ENCODE results near the gene DCHS2.

The DCHS2 gene

DNA sequence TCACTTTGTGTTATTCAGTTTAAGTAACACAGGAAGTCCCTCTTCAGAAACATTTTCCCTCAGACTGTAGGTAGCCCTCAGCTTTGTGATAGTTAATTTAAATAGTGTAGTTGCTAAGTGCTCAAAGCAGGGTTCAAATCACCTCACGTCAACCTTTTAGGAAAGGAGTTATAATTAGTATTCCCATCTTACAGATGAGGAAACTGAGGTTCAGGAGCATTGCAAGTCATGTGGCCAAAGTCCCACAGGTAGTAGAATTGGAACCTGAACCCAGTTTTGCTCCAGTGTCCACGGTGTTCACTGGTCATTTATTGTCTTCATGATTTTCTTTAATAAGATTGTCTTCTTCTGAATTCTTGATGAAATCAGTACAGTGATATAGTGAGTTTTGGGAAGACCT lies 4.3 kb upstream of the DCHS2 start:
- DNase-seq (ENCODE audit: low read depth, low spot score) = no peak
- no peak overlapping the region for H3K4me3 ChIP-seq (ENCODE audit: low read length)

DNA sequence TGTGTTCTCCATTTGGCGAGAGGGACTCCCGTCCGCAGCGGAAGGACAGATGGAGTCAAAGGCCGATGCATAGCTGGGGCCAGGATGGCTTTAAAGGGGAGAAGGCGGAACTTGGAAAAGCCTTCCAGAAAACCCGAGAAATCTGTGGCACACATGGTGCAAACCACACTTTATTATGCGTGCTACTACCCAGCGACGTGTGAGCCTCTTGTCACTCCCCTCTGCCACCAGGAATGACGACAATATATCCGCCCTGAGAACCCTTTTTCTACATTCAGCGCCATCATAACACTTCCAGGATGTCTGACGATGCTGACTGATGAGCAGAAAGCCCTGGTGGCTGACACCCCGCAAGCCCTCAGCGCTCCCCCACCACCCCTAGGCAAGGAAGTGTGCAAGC lies 689 bp upstream of the DCHS2 start:
- H3K4me3 ChIP-seq (ENCODE audit: low read length) = no peak overlapping the region
- DNase-seq (ENCODE audit: low read depth, low spot score) = no peak

DNA sequence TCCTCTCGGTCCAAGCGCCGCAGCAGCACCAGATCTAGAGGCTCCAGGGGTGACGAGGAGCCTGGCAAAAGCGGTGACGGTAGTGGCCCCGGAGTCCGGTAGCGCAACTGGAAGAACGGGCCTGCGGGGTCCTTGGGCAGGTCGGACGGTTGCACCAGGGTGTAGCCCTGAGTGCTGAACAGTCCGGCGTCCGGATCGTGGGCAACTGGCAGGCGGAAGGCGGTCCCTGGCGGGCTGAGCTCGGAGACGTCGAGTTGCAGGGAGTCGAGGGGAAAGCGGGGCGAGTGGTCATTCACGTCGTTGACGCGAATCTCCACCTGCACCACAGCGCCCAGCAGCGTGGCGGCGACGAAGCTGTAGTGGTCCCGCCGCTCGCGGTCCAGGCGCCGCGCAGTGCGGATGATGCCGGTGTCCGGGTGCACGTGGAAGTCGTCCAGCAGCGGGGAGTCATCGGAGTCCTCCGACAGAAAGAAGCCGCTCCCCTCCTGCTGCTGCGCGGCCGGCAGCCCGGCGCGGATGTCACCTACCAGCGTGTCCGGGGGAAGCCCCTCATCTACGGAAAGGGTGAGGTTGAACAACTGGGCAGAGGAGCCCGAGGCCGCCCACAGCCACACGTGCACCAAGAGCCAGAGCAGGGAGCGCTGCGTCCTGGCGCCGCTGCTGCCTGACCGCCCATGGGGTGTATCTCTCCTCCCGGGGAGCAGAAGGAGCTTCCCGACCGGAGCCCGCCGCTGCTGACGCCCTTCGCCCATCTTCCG lies 837 bp downstream of the DCHS2 start:
- H3K4me3 ChIP-seq (ENCODE audit: low read length) = no peak overlapping the region
- DNase-seq (ENCODE audit: low read depth, low spot score) = no peak

GRCh38 chr4:154490234-154490582 lies 1.4 kb downstream of the DCHS2 start:
- DNase-seq (ENCODE audit: low read depth, low spot score) = no peak
- H3K4me3 ChIP-seq (ENCODE audit: low read length) = no peak overlapping the region

- no peak overlapping the region for H3K4me3 ChIP-seq (ENCODE audit: low read length)
- no peak for DNase-seq (ENCODE audit: low read depth, low spot score)
Measured at GRCh38 chr4:154489558-154490233, 1.9 kb downstream of the DCHS2 start.

DNA sequence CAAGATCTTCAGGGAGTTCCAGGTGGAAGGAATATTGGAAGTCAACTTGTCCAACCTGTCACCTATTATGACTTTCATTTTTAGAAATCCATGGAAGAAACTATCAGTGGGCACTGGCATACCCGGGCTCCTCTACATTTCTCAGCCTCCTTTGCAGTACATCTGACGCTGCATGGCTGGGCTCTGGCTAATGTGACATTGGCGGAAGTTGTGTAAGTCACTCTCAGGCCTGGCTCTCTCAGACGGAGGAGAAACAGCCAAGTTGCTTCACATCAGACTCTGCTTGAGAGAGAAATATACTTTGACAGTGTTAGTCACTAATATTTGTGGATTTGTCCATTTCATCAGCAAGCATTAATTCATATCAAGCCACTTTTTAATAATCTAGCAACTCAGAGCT lies 4.5 kb downstream of the DCHS2 start:
- H3K4me3 ChIP-seq (ENCODE audit: low read length) = no peak overlapping the region
- no peak for DNase-seq (ENCODE audit: low read depth, low spot score)

DNA sequence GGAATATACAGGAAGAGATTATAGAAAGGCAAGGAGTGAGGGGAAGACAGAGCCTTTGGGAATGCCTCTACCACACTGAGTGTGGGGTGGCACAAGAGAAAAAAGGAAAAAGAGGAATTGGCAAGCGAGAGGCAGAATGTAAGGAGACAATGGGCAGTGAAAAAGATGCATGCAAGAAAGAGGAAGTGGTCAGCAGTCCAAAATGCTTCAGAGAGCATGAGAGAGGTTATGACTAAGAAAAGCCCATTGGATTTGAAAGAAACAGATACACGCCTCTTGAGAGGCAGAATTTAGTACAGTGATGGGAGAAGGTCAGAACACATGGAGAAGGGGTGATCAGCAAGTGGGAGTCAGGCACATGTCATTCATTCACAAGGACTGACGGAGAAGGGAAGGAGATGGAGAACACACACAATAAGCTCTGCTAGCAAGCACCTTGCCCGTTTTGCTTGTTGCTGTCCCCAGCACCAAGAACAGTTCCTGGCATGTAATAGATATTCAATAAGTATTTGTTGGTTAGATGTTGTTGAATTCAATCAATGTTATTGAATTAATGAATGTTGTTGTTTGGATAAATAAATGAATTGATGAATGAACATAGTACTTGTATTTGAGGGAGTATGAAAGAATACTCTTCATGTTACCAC lies 6.3 kb downstream of the DCHS2 start:
- DNase-seq (ENCODE audit: low read depth, low spot score) = no peak
- no peak overlapping the region for H3K4me3 ChIP-seq (ENCODE audit: low read length)

- no peak overlapping the region for H3K4me3 ChIP-seq (ENCODE audit: low read length)
Measured at GRCh38 chr4:154478547-154478946, 13.1 kb downstream of the DCHS2 start.

DNA sequence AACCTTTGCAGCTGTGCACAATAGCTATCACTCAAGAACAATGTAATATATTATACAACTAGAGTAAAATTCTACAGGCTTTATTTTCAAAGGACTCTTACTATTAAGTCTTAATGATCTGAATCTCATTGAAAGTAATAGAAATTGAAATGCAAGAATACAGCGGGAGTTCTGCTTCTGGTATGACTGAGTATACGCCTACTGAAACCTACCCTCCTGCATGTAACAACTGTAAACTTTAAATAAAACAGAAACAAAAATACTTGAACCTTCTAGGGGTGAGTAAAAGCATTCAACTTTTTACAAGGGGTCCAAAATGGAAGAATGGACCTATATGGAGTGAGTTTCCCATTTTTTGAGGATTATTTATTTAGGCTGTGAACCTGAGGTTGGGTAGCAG lies 13.5 kb downstream of the DCHS2 start:
- no peak for DNase-seq (ENCODE audit: low read depth, low spot score)
- H3K4me3 ChIP-seq (ENCODE audit: low read length) = no peak overlapping the region

More at GRCh38 chr4:154478547-154478946, 13.1 kb downstream of the DCHS2 start:
- no peak for DNase-seq (ENCODE audit: low read depth, low spot score)

DNA sequence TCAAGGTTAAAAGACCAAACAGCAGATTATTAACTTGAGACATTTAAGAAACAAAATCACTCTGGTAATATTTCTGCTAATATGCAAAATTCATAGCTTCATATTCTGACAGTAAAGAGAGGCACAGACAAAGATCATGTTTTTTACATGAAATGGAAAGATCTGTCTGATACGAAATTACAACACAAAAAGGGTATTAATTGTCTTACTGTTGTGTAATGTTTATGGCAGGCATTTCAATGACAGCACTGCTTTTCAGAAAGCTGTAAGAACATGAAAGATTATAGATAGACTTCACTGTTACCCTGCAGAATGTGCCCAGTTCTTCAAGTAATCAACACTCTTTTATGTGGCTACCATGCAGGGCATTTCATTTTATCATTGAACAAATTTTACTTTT lies 15.4 kb downstream of the DCHS2 start:
- DNase-seq (ENCODE audit: low read depth, low spot score) = no peak
- H3K4me3 ChIP-seq (ENCODE audit: low read length) = no peak overlapping the region

DNA sequence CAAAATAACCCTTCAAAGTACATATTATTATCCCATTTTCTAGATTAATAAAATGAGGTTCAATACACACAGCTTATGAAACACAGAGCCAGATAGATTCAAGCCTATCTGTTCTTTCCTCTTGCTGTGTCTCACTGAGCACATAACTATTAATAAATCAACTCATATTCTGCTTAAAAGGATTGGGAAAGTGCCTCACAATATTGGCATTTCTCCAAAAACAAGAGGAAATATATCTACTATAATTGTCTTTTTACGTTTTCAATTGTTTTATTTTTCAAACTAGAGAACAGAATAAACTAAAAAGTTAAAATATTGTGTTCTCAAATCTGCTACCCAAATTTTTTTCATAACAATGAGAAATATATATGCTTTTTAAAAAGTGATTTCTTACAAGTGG lies 15.8 kb downstream of the DCHS2 start:
- no peak for DNase-seq (ENCODE audit: low read depth, low spot score)
- no peak overlapping the region for H3K4me3 ChIP-seq (ENCODE audit: low read length)

- no peak overlapping the region for H3K4me3 ChIP-seq (ENCODE audit: low read length)
- DNase-seq (ENCODE audit: low read depth, low spot score) = no peak
Measured at GRCh38 chr4:154473497-154473896, 18.1 kb downstream of the DCHS2 start.

- DNase-seq (ENCODE audit: low read depth, low spot score) = no peak
- H3K4me3 ChIP-seq (ENCODE audit: low read length) = no peak overlapping the region
Measured at GRCh38 chr4:154472858-154473257, 18.7 kb downstream of the DCHS2 start.

DNA sequence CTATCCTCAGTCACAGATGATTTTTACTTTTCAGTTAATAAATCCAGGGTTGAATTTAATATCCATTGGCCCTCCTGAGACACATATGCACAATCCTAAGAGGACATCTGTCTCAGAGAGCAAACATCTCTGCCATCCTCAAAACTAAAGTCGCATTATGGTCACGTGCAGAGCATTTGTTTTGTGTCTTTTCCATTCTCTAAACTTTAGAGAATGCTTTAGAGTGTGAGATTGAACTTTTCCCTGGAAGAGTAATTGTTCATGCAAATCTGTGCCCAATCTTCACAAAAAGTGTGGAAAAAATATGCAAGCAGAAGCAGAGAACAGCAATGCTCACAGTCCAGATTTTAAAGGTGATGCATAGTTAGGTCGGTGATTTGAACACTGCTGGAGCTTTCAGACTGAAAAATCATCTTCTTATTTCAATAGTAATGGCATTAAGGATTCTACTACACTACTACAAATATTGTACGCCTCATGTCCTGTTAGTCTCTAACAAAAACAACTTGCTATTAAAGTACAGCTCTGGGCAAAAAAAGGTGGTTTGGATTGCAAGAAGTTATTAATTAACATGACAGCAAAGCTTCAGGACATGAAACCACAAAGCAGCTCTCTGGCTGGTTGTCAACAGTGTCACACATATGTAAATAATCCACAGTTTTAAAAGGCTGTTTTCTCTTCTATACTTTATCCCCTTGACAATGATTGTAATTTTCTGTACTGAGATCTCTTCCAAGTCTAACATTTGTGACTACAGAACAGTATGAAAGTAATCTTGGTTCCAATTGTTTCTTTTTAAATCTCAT lies 19.9 kb downstream of the DCHS2 start:
- no peak overlapping the region for H3K4me3 ChIP-seq (ENCODE audit: low read length)
- DNase-seq (ENCODE audit: low read depth, low spot score) = no peak

DNA sequence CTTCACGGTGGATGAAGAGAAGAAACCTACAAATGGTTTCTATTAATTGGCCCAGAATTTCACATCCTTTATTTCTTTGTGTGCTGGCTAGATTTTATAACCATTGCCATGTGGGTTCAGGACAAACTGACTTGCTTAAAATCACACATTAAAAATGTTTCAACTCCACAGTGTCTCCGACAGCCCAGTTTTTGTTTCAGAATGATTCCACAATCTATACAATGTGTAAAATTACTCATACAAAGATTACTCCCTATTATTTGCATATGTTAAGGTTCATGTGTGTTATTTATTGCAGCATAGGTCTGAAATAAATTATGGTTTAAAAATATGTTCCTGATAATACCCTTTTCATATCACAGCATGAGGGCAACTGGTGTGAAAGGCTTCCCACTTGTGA lies 20.6 kb downstream of the DCHS2 start:
- DNase-seq (ENCODE audit: low read depth, low spot score) = no peak

GRCh38 chr4:154467886-154468285 lies 23.7 kb downstream of the DCHS2 start:
- H3K4me3 ChIP-seq (ENCODE audit: low read length) = no peak overlapping the region
- DNase-seq (ENCODE audit: low read depth, low spot score) = no peak

More for the DNA sequence above, 20.6 kb downstream of the DCHS2 start:
- no peak overlapping the region for H3K4me3 ChIP-seq (ENCODE audit: low read length)

- no peak for DNase-seq (ENCODE audit: low read depth, low spot score)
Measured at GRCh38 chr4:154466336-154466735, 25.3 kb downstream of the DCHS2 start.

GRCh38 chr4:154465085-154465484 lies 26.5 kb downstream of the DCHS2 start:
- no peak for DNase-seq (ENCODE audit: low read depth, low spot score)
- no peak overlapping the region for H3K4me3 ChIP-seq (ENCODE audit: low read length)

More at GRCh38 chr4:154466336-154466735, 25.3 kb downstream of the DCHS2 start:
- no peak overlapping the region for H3K4me3 ChIP-seq (ENCODE audit: low read length)

DNA sequence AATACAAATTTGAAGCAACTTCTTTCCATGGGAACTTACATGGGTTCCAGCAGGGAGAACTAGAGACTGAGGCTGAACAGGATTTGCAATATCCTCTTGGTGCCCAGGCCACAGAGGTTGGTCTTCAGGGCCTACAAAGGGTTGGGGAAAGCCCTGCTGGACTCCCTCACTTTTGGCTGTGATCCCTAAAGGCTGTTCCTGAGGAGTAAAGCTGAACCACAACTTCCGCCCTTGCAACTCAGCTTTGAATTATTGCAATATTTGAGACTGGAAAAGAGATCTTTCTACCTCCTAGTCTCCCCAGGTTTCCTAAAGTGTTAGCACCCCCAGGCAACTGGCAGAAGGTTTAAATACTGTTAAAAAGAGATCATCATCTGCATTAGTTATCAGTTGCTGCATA lies 26.9 kb downstream of the DCHS2 start:
- no peak overlapping the region for H3K4me3 ChIP-seq (ENCODE audit: low read length)
- no peak for DNase-seq (ENCODE audit: low read depth, low spot score)

Data from Jurkat, Clone E6-1 (cell line).